Osteocyte (in vitro differentiated cells): Measurements from ENCODE around the gene ZFYVE21. TPM values are rescaled to one million over a fixed set of nuclear protein-coding genes. Genes with fewer than 3 reads are reported as not detected.
A peak's percentile ranks its signal among the peaks of the same experiment; 100 is the strongest.

Experiments used
- DNase-seq: peaks from one replicate; pipeline ENCODE4 v3.0.0; 2021; ENCODE audit warnings: mixed read lengths; ENCODE audit not compliant: unreplicated experiment; ENCODE audit errors: extremely low spot score
- H3K27ac Mint-ChIP-seq: one replicate; pipeline ENCODE4 v1.8.0; 2021; ENCODE audit warnings: mild to moderate bottlenecking, mixed read lengths; ENCODE audit not compliant: unreplicated experiment
- H3K27me3 Mint-ChIP-seq: one replicate; pipeline ENCODE4 v1.8.0; 2021; ENCODE audit warnings: mixed read lengths; ENCODE audit not compliant: unreplicated experiment
- H3K36me3 Mint-ChIP-seq: one replicate; pipeline ENCODE4 v1.8.0; 2021; ENCODE audit warnings: mixed read lengths; ENCODE audit not compliant: unreplicated experiment
- H3K4me1 Mint-ChIP-seq: one replicate; pipeline ENCODE4 v1.8.0; 2021; ENCODE audit warnings: mixed read lengths; ENCODE audit not compliant: unreplicated experiment
- H3K4me3 Mint-ChIP-seq: one replicate; pipeline ENCODE4 v1.8.0; 2021; ENCODE audit warnings: mild to moderate bottlenecking, moderate library complexity, mixed read lengths; ENCODE audit not compliant: unreplicated experiment
- H3K9me3 Mint-ChIP-seq: one replicate; pipeline ENCODE4 v1.8.0; 2021; ENCODE audit warnings: mixed read lengths; ENCODE audit not compliant: unreplicated experiment
- CTCF ChIP-seq: fragments of 200-600 bp; sonication (generic); IDR thresholded peaks from 2 replicates; pipeline ENCODE4 v1.5.0; 2021; ENCODE audit warnings: antibody characterized with exemption, mild to moderate bottlenecking, moderate library complexity
- total RNA-seq: library from RNA; stranded (reverse); gene quantifications from 2 replicates; pipeline ENCODE4 v1.2.1, GENCODE V29; 2021

ZFYVE21 gene
- total RNA-seq, 1 donor from 2014 or later = 52.9 TPM

GRCh38 chr14:103713304-103714062, 2.1 kb upstream of the ZFYVE21 start:
- Mint-ChIP-seq H3K9me3 (no peaks in the 10 kb centered on the region), H3K4me3 (peak overlapping the region; percentile 76), H3K27ac (peak overlapping the region; percentile 68), H3K36me3 (no peaks in the 10 kb centered on the region), H3K27me3 (no peaks in the 10 kb centered on the region), H3K4me1 (peaks cover 40% of the 10 kb centered on the region)
- TF ChIP-seq CTCF = no peak
- DNase-seq = no peak

- Mint-ChIP-seq H3K27me3 (no peaks in the 10 kb centered on the region), H3K9me3 (no peaks in the 10 kb centered on the region), H3K4me3 (peak overlapping the region; percentile 76), H3K4me1 (peaks cover 44% of the 10 kb centered on the region), H3K36me3 (no peaks in the 10 kb centered on the region), H3K27ac (peak overlapping the region; percentile 68)
- no peak for TF ChIP-seq CTCF
- no peak for DNase-seq
Observed at GRCh38 chr14:103714063-103714724, 1.4 kb upstream of the ZFYVE21 start.

- peak overlapping the region; percentile 35 for H3K27ac Mint-ChIP-seq
- no peaks in the 10 kb centered on the region for H3K36me3 Mint-ChIP-seq
- no peak for DNase-seq
Observed at GRCh38 chr14:103716091-103716801, 636 bp downstream of the ZFYVE21 start.

GRCh38 chr14:103716899-103717411, 1.3 kb downstream of the ZFYVE21 start:
- Mint-ChIP-seq H3K9me3 (no peaks in the 10 kb centered on the region), H3K36me3 (no peaks in the 10 kb centered on the region), H3K4me1 (peaks cover 47% of the 10 kb centered on the region)

More at GRCh38 chr14:103716091-103716801, 636 bp downstream of the ZFYVE21 start:
- Mint-ChIP-seq H3K9me3 (no peaks in the 10 kb centered on the region), H3K27me3 (no peaks in the 10 kb centered on the region), H3K4me1 (peaks cover 42% of the 10 kb centered on the region), H3K4me3 (peak overlapping the region; percentile 79)
- TF ChIP-seq CTCF = no peak

More at GRCh38 chr14:103716899-103717411, 1.3 kb downstream of the ZFYVE21 start:
- Mint-ChIP-seq H3K4me3 (peak overlapping the region; percentile 79), H3K27ac (no peak overlapping the region), H3K27me3 (no peaks in the 10 kb centered on the region)
- DNase-seq = no peak
- no peak for TF ChIP-seq CTCF
